K562 (cell line): Measurements from ENCODE around the gene ZBTB7A. TPM values are rescaled to one million over a fixed set of nuclear protein-coding genes. Genes with fewer than 3 reads are reported as not detected.

Experiments used
- CBFA2T3 ChIP-seq: fragments of 450-650 bp; IDR thresholded peaks from 2 replicates; pipeline ENCODE4 v1.6.1; 2017
- CBX1 ChIP-seq: sonication (generic); IDR thresholded peaks from 2 replicates; pipeline ENCODE4 v1.6.1; 2016; ENCODE audit warnings: antibody characterized with exemption, low read depth, mild to moderate bottlenecking
- HDAC1 ChIP-seq, 2 experiments: fragments of 450-650 bp; IDR thresholded peaks; 2 replicates each; pipeline ENCODE4 v1.6.1; 2016 to 2017; ENCODE audit warnings: inconsistent platforms in 1 of 2, mild to moderate bottlenecking in 1 of 2, moderate library complexity in 1 of 2
- KDM1A ChIP-seq, 2 experiments: fragments of 450-650 bp; IDR thresholded peaks; 2 replicates each; pipeline ENCODE4 v1.6.1; 2016; ENCODE audit warnings: mild to moderate bottlenecking in 2 of 2
- PHB2 ChIP-seq: fragments of 450-650 bp; IDR thresholded peaks from 2 replicates; pipeline ENCODE4 v1.6.1; 2017; ENCODE audit warnings: low read depth
- POLR2AphosphoS5 ChIP-seq: IDR thresholded peaks from 2 replicates; pipeline ENCODE4 v1.6.1; 2011; ENCODE audit warnings: mild to moderate bottlenecking, low read depth, low read length, moderate library complexity; ENCODE audit not compliant: control insufficient read depth, insufficient read depth
- RBM25 ChIP-seq: fragments of 200-400 bp; formaldehyde crosslinking; IDR thresholded peaks from 2 replicates; pipeline ENCODE4 v1.6.1; 2018; ENCODE audit warnings: low read length, low read depth, moderate library complexity; ENCODE audit not compliant: severe bottlenecking
- SMARCE1 ChIP-seq: fragments of 450-650 bp; IDR thresholded peaks from 2 replicates; pipeline ENCODE4 v1.7.1; 2016; ENCODE audit warnings: mild to moderate bottlenecking
- ZNF184 ChIP-seq: sonication (generic); formaldehyde crosslinking; IDR thresholded peaks from 2 replicates; pipeline ENCODE4 v1.5.0; 2020; ENCODE audit warnings: missing genetic modification reagents
- ZNF583 ChIP-seq: fragments of 250-450 bp; sonication (Bioruptor Pico); IDR thresholded peaks from 2 replicates; pipeline ENCODE4 v1.4.0; 2020
- polyA plus RNA-seq, 8 experiments: library from polyadenylated mRNA; depleted of rRNA in 4 of 8; stranded (reverse) in 5 of 8; unstranded in 3 of 8; fragments of >200 nt; fragmentation: Nextera tagmentation in 2 of 8; fragmentation: Illumina TruSeq in 1 of 8; extraction: Ambion mirVana in 2 of 8; extraction: Trizol in 1 of 8; gene quantifications; 2 replicates each; pipeline versions ENCODE4 v1.2.1 to v1.2.3, GENCODE V29; 2011 to 2014; ENCODE audit warnings: inconsistent platforms in 1 of 8, missing spikeins in 1 of 8
- total RNA-seq, 7 experiments: library from RNA; depleted of rRNA in 6 of 7; stranded (reverse); fragments of >200 nt in 6 of 7; fragmentation: Illumina TruSeq in 2 of 7; extraction: Trizol in 2 of 7; gene quantifications; 2 replicates each; pipeline versions ENCODE4 v1.2.1 to v1.2.3, GENCODE V29; 2011 to 2021; ENCODE audit warnings: low replicate concordance in 1 of 7
- TF ChIP-seq, protein P1 (sequence below): fragments of 250-450 bp; sonication (Bioruptor Pico); IDR thresholded peaks from 2 replicates; pipeline ENCODE4 v1.4.0; 2020

ZBTB7A gene
- total and polyA plus RNA-seq, 9 of the 15 experiments (the other 6 are each of a cell fraction or from before 2014, with no cell fraction given) = 0.11 to 34.0 (median 4.6) TPM

- TF ChIP-seq, protein P1, sequence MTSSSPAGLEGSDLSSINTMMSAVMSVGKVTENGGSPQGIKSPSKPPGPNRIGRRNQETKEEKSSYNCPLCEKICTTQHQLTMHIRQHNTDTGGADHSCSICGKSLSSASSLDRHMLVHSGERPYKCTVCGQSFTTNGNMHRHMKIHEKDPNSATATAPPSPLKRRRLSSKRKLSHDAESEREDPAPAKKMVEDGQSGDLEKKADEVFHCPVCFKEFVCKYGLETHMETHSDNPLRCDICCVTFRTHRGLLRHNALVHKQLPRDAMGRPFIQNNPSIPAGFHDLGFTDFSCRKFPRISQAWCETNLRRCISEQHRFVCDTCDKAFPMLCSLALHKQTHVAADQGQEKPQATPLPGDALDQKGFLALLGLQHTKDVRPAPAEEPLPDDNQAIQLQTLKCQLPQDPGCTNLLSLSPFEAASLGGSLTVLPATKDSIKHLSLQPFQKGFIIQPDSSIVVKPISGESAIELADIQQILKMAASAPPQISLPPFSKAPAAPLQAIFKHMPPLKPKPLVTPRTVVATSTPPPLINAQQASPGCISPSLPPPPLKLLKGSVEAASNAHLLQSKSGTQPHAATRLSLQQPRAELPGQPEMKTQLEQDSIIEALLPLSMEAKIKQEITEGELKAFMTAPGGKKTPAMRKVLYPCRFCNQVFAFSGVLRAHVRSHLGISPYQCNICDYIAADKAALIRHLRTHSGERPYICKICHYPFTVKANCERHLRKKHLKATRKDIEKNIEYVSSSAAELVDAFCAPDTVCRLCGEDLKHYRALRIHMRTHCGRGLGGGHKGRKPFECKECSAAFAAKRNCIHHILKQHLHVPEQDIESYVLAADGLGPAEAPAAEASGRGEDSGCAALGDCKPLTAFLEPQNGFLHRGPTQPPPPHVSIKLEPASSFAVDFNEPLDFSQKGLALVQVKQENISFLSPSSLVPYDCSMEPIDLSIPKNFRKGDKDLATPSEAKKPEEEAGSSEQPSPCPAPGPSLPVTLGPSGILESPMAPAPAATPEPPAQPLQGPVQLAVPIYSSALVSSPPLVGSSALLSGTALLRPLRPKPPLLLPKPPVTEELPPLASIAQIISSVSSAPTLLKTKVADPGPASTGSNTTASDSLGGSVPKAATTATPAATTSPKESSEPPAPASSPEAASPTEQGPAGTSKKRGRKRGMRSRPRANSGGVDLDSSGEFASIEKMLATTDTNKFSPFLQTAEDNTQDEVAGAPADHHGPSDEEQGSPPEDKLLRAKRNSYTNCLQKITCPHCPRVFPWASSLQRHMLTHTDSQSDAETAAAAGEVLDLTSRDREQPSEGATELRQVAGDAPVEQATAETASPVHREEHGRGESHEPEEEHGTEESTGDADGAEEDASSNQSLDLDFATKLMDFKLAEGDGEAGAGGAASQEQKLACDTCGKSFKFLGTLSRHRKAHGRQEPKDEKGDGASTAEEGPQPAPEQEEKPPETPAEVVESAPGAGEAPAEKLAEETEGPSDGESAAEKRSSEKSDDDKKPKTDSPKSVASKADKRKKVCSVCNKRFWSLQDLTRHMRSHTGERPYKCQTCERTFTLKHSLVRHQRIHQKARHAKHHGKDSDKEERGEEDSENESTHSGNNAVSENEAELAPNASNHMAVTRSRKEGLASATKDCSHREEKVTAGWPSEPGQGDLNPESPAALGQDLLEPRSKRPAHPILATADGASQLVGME (CRISPR knock-in tag) = no peak
- TF ChIP-seq HDAC1 (IDR thresholded peaks at IDR 0.05) (no peak), PHB2 (no peak), CBFA2T3 (no peak), SMARCE1 (no peak), RBM25 (peak; percentile 98), POLR2AphosphoS5 (no peak), CBX1 (0 out of 2 replicates have a peak, but pooled peaks have one; percentile 64), ZNF184 (CRISPR knock-in tag) (no peak), KDM1A (IDR thresholded peaks at IDR 0.05) (peak; percentile 87 to 90), ZNF583 (no peak)
Observed at GRCh38 chr19:4069331-4069959, 2.7 kb upstream of the ZBTB7A start (continued).
